GM19239 (cell line): ENCODE data around the gene MYRF.
A peak's percentile ranks its signal among the peaks of the same experiment; 100 is the strongest.

Experiments used
- DNase-seq: peaks from one replicate; pipeline ENCODE4 v3.0.0; 2011; ENCODE audit warnings: low spot score; ENCODE audit not compliant: insufficient read length
- FAIRE-seq: peaks from 2 replicates; lab custom pipeline; 2011; peaks lifted over from hg19 to GRCh38; lab: Jason Lieb, UNC

Gene MYRF

DNA sequence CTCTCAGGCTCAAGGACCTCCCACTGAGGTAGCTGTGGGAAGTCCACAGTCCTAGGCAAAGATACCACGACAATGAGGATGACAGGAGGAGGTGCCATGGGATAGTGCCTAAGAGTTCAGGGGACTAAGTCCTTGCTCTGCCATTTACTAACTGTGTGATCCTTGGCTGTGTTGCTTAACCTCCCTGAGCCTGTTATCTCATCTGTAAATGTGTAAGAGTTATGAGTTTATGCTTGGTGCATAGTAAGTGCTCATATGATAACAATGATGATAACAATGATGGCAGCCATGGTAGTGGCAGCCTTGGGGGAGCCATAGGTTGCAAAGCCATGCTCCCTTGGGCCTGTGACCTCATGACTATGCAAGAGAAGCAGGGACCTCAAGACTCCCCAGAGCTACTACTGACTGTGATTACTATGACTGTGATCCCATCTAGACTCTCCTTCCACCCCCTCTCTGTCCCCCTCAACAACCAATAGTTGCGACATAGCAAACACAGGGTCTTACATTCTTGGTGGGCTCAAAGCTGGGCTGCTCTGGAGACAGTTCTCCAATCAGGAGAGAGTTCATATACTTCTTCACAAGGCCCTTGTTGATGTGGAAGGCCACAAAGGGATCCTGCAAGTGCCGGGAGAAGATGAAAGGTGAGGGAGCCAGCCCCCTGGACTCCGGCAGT lies 60.4 kb downstream of the MYRF start:
- no peak for FAIRE-seq
- no peak for DNase-seq

DNA sequence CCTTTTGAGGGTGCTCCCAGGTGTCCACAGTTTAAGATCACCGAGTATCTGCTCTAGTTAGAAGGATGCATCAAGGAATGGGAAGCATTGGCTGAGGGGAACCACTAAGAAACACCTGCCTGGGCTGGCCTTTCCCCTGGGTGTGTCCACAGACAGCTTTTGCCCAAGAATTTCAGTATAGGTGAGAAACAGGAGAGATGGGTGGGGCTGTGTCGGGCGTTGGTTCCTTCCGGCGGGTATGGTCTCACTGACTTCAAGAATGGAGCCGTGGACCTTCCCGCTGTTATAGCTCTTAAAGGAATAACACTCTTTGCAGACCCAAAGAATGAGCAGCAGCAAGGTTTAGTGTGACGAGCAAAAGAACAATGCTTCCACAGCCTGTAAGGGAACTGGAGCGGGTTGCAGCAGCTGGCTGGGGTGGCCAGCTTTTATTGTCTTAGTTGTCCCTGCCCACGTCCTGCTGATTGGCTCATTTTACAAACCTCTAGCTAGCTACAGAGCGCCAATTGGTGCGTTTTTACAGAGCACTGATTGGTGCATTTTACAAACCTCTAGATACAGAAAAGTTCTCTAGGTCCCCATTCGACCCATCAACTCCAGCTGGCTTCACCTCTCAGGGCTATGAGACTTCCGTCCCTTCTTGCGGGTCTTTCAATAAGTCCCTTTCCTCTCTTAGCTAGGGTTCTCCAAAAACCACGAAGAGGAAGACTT lies 62.0 kb downstream of the MYRF start:
- no peak for FAIRE-seq
- no peak for DNase-seq

DNA sequence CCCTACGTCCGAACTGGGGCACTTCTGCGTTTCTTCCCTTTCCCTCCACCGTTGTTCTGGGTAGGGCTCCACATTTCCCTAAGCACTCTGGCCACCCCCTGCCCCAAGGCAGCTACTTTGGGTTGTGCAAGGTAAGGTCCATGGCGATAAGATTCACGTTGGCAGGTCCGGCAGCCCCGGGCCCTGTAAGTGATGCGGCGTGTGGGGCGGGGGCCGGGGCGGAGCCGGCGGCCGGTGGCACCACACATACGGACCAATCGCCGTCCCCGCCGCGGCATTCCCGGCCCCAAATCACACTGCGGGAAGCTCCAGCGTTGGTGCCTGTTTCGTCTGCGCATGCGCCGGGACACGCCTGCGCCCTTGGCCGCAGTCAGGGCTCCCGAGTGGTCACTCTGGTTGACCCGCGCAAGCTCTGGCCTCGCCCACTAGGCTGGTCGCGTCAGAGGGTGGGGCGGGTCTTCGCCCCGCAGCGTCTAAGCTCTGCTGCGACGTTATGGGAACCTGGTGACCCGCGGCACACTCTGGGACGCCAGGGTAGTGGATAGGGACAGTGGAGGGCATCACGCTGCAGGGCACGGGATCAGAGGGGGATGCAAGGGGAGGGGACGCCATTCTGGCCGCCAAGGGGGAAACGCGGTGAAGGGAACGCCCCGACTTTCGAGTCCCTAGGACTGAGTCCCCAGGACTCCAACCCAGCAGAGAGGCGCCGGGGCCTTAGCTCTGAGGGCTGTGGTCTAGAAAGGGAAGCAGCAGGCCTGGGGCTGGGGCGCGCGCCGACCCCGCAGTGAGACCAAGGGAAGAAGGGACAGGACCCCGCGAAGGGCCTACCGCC lies 62.7 kb downstream of the MYRF start:
- FAIRE-seq (no peak), DNase-seq (peak; percentile 72)

DNA sequence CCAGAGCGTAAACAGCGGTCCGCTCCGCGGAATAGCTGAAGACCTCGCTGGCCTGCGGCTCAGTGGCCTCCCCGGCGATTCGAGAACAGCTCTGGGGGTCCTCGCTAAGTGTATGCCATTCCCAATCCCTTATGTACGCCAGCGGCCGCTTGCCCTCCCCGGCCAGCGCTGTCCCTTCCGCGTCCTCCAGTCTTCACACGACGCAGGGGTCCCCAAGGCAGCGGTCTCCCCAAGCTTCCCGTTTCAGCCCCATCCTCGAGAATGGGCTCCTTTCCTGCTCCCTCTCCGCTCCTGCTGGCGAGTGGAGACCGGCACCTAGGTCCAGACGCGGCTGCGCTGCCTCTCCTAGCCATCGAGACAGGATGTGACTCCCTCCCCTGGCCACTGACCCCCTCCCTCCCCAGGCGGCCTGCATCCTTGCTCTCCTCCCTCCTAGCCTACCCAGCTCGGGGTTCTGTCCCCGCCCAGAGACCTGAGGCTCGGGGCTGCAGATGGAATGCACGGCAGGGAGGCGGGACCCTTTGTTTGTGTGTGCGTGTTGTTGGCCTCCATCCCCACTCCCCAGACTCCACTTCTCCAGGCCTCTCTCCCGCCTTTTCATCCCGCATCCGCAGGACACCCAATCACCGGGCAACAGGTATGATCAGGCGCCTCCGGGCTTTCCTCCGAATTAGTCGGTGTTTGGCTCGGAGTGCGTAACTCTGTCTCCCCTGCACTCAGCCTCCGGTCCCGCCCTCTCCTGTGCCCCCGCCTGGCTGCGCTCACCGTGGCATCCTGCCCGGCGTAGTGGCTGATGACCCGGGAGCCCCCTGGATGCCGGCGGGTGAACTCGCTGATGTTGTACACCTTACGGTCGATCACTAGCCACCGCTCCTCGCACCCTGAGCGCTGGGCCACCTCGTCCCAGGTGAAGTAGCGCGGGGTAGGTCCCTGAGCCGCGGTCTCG lies 63.6 kb downstream of the MYRF start:
- no peak for FAIRE-seq
- DNase-seq = no peak

DNA sequence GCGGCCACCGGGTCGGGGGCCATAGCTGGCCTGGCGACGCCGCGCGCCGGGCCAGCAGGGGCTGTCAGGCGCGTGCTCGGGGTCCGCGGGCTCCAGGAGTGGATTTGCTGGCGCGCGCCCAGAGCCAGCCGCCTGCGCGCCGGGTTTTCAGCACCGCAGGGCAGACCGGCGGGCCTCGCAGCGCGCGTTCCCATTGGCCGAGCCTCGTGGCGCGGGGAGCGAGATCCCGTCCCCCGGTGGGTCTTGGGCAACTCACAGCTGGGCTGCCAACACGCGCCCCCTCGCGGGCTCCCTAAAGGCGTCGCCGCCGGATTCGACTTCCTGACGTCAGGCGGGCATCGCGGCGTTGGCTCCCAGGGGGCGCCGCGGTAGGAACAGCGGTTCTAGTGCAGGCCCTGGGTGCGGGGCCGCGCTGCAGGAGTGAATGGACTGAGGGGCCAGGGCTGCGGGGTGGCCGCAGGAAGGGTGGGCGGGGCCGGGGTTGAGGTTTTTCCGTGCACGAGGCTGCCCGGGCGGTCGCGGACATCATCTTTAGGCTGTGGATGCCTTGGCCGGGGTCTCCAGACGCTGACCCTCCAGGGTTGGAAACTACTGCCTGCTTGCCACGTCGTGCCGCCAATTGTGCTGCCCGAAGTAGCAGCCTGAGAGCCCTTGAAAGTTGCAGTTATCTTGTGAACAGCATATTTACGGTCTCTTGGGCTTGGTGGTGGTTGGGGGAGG lies 64.5 kb downstream of the MYRF start, which contains the start of gene FADS1:
TSS of gene FADS1 (minus strand) at position 268 of the 720 bp plus-strand sequence. CDS start at position 194, 74 bp downstream.
- peak; percentile 42 for FAIRE-seq
- peak; percentile 62 for DNase-seq

DNA sequence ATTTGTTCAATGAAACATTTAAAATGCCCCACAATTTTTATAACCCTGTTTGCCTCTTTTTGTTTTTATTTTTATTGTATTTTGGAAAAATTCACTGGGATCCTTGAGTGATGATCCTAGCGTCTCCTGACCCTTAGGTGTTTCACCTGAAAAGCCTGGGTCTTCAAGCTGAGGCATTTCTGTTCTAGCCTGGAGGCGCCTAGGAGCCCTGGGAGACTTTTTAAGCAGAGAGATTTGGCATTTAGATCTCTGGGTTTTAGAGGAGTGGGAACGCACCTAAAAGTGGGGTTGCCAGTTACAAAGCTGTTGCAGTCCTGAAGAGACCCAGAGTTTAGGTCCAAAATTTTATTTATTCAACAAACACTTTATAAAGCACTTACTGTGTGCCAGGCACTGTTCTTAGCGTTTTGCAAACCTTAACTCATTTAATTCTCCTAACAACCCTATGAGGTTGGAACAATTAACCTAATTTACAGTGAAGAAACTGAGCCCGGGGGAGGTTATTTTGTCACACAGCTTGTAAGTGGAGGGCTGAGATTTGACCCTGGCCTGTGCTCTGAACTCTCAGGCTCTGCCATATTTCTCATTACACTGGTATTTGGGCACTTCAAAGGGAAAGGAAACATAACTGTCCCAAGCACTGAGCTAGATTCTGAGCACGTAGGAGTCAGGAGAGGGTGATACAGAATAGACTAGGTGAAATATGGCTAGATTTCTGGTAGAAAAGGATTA lies 65.2 kb downstream of the MYRF start:
- DNase-seq (no peak), FAIRE-seq (no peak)

DNA sequence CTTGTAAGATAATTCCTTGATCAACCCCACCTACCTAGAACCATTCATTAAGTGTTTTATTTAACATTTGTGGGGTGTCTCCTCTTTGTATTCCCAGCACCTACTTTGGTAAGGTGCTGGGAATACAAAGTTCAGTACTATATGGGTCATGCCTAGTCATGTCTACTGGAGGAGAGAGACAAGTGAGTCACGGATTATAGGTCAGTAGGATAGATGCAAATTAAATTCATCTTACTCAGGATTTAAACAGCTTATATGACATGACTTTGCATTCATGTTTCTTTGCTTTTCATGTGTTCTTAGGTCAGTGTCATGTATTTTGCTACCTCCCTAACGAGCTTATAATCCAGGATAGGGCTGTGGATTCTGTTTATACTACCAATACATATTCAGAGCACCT lies 67.7 kb downstream of the MYRF start:
- DNase-seq = no peak
- FAIRE-seq = no peak

DNA sequence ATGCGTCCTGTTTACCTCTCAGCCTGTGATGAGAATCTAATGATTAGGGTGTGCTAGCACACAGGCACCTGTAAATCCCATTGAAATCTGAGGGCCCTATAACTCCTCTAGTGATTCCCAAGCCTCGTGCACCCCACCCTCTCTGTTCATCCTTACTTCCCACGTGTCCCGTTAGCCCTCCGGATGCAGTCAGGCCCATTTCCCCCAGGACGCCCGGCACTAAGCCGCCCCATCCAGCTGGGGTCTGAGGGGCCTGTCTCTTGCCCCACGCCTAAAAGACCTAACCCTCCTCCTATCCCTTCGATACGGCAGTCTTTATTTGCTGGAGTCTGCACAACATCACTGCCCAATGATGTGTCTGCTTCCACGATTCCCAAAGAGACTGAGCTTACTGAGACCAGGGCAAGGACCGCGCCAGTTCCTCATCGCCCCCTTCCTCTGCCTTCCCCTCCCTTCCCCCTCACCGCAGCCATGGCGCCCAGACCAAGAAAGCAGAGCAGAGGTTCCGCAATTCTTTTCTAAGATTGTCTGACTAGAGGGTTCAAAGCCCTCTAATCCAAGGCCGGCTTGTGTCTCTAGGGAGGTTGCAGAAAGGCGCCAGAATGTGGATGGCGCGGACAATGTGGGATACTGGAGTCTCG lies 74.6 kb downstream of the MYRF start:
- no peak for FAIRE-seq
- DNase-seq = no peak

DNA sequence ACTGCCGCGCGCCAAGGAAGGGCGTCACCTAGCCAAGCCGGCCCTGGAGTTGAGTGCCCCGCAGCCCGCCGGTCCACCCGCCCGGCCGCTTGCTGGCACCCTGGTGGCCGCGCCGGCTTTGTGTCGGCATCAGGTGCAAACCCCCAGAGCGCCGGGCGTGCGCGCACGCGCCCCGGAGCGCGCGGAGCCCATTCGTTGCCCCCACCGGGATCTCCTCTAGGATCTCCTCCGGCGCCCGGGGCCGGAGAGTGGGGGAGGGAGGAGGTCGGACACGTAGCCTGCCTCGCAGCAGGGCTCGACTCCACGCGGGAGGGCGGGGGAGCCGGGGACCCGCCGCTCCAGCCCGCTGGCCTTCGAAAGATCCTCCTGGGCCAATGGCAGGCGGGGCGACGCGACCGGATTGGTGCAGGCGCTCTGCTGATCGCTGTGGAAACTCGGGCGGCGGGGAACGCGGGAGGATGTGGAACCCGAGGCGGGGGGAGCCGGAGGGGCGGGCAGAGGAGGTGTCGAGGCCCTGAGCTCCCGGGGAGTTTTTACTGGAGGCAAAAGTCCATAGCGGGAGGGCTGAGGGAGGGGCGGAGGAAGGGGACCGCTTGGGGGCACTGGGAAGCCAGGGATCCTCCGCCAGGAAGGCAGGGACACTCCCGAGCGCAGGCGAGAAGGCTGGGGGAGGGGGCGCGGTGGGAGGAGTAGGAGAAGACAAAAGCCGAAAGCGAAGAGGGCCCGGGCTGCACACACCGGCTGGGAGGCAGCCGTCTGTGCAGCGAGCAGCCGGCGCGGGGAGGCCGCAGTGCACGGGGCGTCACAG lies 75.3 kb downstream of the MYRF start, which contains the start of gene FADS2:
TSS of gene FADS2 (plus strand) at position 730 of the 808 bp plus-strand sequence. CDS start 91 bp downstream, outside the sequence.
- FAIRE-seq (peak; percentile 90), DNase-seq (peak; percentile 71)

DNA sequence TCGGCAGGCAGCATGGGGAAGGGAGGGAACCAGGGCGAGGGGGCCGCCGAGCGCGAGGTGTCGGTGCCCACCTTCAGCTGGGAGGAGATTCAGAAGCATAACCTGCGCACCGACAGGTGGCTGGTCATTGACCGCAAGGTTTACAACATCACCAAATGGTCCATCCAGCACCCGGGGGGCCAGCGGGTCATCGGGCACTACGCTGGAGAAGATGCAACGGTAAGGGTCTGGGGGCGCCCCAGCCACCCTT lies 75.9 kb downstream of the MYRF start:
- FAIRE-seq (no peak), DNase-seq (no peak)

DNA sequence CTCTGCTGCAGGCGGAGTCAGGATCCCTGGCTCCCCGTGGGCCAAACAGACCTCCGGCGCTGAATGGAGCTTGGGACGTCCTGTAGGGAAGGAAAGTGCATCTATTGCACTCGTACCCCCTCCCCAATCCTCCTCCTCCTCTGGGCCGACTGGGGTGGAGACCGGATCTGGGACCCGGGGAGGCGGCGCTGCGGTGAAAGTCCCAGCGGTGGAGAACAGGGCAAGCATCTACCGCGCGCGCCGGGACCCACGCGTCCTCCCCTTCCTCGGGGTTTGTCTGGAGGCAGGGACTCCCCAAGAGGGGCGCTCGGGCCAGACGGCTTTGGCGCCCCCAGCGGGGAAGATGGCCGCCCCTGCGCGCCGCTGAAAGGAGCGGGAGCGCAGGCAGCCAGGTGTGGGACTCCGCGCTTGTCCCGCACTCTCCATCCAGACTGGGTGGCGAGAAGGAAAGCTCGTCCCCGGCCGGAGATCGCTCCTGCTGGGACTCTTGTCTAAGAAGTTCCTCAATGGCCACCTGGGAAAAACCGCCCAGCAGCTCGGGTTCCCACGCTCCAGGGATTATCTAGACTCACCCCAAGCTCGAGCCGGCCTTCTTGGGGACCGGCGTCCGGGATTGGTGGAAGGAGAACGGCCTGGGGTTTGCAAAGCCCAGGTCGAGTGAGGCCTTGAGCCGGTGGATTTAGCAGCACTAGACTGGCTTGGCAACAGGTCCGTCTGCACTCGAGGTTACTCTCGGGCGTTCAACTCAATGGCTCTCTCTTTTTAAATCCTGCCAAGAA lies 76.4 kb downstream of the MYRF start:
- DNase-seq = no peak

DNA sequence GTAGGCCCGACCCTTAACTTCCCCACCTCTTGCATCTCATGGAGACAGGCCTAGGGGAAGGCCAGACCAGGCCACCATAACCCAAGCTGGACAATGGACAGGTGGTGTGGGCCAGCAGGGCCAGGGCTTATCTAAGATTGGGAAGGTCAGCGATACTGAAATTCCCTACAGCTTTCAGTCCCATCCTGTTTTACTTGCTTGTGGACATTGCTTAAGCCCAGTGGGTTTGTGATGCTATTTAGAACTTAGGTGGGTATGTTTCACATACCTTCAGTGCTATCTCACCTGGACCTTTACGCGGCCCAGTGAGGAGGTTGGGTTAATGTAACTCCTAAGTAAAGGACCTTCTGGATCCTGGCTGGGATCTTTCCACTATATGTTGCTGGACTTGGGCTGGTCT lies 77.4 kb downstream of the MYRF start:
- no peak for FAIRE-seq
- DNase-seq = no peak

More for the DNA sequence above, 76.4 kb downstream of the MYRF start:
- FAIRE-seq = peak; percentile 49

DNA sequence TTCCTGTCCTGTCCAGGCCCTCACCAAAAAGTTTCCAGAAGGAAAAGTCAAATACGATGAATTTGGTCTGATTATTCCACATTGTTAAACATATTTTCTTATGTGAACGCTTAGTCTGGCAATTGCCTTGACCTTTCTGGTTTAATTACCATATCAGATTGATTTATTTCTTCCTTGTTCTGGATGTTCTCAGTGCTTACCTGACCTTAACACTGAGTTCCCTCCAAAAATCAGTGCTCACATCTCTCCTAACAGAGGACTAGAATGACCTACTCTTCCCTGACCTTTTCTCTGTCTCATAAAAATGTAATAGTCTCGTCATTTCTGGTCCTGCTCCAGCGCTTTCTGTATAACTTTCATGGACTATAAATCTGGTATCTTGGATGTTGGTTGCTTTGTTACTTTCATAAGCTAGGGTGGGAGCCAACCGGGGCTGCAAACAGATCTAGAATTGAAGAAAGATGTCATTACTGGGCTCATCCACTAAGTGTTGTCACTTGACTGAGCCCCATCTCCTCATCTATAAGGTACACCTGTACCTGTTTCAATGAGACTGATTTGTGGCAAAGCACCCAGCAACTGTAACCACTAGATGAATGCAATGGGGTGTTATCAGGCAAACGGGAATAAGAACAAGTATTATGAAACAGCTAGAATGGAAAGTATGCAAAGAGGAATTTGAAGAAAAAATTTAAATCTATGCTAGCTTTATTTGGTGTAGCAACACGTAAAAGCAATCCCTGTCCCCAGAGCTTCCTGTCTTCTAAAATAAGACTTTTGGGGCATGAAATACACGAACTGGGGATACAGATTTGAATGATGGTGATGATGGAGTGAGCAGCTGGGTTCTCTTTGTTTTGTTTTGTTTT lies 78.0 kb downstream of the MYRF start:
- peak; percentile 81 for FAIRE-seq
- DNase-seq = no peak

DNA sequence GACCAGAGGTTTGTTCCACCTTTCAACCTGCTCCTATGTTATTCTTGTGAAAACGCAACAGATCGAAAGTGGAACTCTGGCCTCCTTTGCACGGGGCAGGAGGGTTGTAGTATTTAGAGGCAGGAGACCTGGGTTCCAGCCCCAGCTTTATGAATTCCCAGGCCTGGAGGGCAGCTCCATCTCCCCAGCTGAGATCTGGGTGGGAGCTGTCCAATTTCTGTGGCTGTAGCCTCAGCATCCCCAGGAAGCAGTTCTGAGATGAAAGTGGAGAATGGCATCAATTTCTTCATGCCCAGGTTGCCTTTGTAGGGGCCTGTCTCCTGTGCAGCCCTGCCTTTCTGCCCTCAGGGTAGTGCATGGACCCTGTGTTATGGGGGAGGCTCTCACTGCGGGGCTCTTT lies 79.8 kb downstream of the MYRF start:
- no peak for DNase-seq
- FAIRE-seq = no peak

DNA sequence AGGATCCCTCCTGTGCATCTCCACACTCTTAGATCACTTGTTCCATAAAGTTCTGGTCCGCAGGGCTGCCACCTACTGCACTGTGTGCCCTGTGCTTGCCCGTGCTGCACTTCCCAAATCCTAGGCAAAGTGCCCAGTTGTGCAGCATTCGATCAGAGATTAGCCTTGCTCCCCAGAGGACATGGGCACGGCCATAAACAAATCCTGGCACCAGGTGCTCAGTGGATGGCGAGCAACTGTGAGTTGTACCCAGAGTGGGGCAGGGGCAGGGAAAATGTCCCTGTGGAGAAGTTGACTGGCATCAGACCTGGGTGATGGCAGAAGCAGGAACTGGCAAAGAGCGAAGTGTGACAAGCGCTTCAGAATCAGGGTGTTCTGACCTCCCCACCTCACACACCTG lies 80.3 kb downstream of the MYRF start:
- FAIRE-seq (no peak), DNase-seq (no peak)

DNA sequence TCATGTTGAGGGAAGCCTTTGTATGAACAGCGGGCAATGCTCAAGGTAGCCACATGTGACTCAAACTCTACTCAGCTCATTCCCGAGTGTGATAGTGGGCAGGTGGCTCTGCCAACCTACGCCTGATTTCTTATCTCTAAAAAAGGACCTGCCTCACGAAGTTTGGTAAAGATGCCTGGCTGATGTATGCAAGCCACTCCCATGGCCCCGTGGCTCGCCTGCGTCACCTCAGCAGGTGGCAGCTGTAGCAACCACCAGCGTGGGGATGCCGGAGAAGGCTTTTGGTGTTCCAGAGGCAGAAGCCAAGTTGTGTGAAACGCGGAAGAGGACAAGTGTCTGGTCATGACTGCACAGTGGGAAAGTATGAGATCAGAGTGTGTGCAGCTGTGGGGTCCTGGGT lies 81.0 kb downstream of the MYRF start:
- FAIRE-seq (no peak), DNase-seq (no peak)
